GM19239 (cell line): Measurements from ENCODE around the gene GPR55.
A peak's percentile ranks its signal among the peaks of the same experiment; 100 is the strongest.

Experiments used
- DNase-seq: peaks from one replicate; pipeline ENCODE4 v3.0.0; 2011; ENCODE audit warnings: low spot score; ENCODE audit not compliant: insufficient read length
- FAIRE-seq: peaks from 2 replicates; lab custom pipeline; 2011; peaks lifted over from hg19 to GRCh38; lab: Jason Lieb, UNC

GPR55 gene

GRCh38 chr2:230922951-230923717 is 1.9 kb downstream of the GPR55 start:
- no peak for DNase-seq
- FAIRE-seq: no peak

GRCh38 chr2:230921806-230922595 is 3.0 kb downstream of the GPR55 start:
- no peak for DNase-seq
- peak; percentile 28 for FAIRE-seq

- FAIRE-seq (peak; percentile 55), DNase-seq (no peak)
Observed at GRCh38 chr2:230920167-230920566, 4.9 kb downstream of the GPR55 start.

GRCh38 chr2:230919681-230920080 is 5.4 kb downstream of the GPR55 start:
- DNase-seq (no peak), FAIRE-seq (no peak)

DNA sequence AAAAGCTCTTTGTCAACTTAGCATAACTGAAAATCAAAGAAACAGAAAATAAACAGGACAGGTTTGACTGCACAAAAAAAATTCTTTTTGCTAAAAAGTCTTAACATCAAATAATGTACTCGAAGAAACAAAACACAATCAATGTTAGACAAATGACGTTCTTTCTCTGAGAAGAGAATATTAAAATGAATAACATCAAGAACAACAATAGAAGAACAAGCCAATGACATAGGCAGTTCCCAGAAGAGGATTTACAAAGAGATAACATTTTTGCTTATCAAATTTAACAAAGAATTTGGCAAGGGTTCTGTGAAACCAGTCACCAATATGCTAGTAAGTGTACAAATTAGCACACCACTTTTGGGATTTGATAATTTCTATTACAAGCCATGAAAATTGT is 5.8 kb downstream of the GPR55 start:
- FAIRE-seq: peak; percentile 61
- DNase-seq: no peak

GRCh38 chr2:230916218-230916617 is 8.8 kb downstream of the GPR55 start:
- no peak for DNase-seq
- no peak for FAIRE-seq

DNA sequence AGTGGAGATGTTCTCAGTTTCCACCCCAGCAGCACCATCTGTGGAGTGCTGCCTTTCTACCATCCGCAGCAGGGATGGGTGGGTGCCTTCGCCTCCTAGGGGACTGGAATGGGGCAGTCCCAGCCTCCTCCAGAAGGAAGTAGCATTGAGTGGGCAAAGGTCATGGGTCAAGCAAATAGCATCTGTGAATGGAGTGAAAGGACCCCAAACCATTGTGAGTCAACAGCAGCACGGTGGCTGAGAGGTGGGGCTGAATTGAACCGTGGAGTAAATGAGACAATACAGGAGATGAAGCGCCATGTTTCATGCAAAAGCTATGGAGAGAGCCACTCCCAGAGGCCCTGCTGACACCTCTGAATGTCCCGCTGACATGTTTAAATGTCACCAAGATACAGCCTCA is 9.7 kb downstream of the GPR55 start:
- DNase-seq (no peak), FAIRE-seq (no peak)

- FAIRE-seq: no peak
- no peak for DNase-seq
Observed at GRCh38 chr2:230914886-230915285, 10.2 kb downstream of the GPR55 start.

DNA sequence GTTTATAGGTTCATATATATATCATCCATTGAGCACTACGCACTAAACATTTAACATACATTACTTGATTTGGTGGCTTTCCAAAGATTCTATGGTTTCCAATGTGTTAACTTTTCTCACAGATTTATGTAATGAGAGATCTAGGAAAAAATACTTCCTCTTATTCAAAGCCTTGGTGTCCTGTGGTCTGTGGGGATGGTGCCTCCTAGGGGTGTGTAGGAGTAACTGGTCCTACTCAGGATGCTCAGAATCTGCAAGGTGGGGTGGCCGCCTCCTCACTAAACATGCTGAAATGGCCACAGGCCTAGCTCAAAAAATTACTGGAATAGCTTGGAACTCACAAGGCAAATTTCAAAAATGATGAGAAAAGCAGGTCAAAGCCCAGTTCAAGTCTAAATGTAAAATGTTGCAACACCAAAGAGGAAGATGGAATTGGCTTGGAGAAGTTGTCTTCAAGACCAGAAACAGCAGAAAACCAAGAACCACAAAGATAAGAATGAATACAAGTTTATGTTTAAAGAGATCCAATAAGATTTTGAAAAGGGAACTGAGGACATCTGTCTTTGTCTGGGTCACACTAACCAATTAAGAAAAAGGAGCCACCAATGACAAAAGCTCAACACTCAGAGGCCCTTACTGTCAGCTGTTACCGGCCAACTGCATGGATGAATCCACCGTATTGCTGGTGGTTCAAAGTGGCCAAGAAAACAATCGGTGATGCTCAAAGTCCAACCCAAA is 11.5 kb downstream of the GPR55 start:
- DNase-seq: no peak
- FAIRE-seq: peak; percentile 58

- FAIRE-seq: no peak
- no peak for DNase-seq
Observed at GRCh38 chr2:230912724-230913123, 12.3 kb downstream of the GPR55 start.

GRCh38 chr2:230912046-230912445 is 13.0 kb downstream of the GPR55 start:
- no peak for FAIRE-seq
- DNase-seq: no peak

GRCh38 chr2:230910546-230911177 is 14.4 kb downstream of the GPR55 start:
- no peak for DNase-seq
- FAIRE-seq: no peak

DNA sequence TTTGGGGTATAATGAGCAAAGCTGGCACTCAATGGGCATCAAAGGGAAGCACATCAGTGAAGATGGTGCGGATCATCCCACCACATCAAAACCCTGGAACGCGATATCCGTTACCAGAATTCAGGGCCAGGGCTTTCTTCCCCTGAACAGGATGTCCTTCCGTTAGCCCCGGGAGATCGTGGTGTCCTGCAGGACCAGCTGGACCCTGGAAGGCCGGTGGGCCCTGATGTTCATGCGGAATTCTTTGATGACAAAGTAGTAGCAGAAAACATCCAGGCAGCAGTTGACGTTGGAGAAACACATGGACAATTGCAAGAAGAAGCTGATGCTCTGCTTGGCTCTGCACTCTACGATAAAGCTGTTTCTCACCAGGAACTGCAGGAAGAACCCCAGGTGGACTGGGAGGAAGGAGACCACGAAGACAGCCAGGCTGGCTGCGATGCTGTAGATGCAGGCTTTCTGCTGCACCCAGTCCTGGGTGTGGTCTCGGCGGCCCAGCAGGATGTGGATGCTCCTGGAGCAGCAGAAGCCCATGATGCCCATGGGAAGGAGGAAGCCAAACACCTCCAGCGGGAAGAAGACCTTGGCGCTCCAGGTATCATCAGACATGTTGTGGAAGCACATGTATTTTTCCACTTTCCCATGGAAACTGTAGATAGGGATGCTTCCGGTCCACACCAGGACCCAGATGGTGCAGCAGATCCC is 15.0 kb downstream of the GPR55 start:
- DNase-seq (no peak), FAIRE-seq (no peak)

DNA sequence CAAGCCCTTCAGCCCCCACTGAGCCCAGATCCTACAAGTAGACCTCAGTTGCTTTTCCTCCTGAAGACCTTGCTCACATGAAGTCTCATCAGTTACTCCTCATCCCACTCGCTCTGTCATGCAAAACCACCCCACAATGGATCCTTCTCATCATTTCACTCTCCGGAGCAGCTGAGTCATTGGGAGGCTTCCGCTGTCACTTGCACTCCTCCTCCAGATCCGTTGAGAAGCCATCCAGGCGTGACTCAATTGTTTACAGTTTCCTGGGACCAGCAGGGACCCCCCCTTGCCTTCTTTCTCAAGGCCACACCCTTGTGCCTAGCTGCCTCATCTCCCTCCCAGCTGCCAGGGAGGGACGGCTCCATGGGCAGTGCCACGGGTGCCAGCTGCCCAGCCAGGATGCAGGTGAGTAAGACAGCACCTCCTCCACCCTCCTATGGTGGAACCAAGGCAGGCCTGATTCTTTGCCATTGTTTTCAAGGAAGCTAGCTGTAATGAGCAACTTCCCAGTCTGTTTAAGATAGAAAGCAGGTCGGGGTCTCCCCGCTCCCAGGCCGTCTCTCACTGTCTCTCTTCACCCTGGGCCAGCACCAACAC is 16.3 kb downstream of the GPR55 start:
- FAIRE-seq: peak; percentile 59
- DNase-seq: no peak

DNA sequence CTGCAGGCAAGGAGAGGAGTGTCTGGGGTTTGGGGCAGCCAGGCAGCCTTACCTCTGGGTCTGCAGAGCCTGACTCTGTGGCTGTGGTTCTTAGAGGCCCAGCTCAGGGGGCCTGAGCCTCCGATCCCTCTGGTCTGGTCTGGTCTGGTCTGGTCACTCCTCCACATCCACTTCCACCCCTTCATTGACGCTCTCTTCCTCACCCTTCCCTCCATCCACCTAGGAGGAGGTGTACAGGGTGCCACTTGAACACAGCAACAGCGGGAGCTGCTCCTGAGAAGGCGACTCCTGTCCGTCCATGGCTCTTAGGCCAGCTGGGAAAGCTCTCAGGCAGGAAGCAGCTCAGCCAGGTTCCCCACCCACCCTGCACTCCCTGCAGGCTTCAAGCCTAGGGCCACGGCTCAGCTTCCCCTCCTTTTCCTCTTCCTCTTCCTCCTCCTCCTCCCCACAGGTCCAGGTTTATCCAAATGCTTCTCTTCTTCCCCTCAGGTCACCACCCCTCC is 16.9 kb downstream of the GPR55 start:
- DNase-seq (no peak), FAIRE-seq (no peak)

GRCh38 chr2:230907361-230908091 is 17.5 kb downstream of the GPR55 start:
- FAIRE-seq: no peak

DNA sequence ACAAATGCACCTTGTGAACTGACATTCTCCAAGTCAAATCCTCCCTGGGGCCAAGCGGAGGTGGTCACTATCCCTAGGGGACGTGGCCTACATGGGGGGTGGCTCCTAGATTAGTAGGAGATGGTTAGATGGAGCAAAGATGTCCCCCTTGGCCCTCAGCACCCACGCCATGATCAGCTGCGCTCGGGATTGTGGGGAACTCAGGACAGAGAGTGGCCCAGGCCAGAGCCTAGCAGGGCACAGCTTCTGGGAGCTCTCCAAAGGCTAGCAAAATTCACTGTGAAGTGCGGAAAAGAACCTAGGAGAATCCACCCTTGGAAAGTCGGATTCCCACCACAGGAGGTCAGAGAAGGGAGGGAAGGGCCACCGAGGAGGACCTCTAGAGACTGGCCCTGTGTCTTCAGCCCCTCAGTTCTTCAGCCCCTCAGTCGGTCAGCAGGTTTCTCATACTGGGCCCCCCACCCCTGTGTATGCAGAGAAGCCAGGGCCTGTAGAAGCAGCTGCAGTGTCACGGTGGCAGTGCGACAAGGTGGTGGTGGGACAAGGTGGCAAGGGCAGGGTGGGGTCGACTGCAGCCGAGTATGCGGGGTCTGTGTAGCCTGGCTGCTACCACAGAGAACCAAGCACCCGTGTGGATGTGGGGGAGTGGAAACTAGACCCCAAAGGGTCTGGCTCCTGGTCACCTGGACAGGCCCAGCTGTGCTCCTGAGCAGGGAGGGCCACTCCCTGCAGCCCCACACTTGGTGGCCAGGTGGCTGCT is 18.4 kb downstream of the GPR55 start:
- FAIRE-seq (no peak), DNase-seq (no peak)

More at GRCh38 chr2:230907361-230908091, 17.5 kb downstream of the GPR55 start:
- DNase-seq: no peak
